EL (cell line): ENCODE measurements around the gene RHOC.

Experiments used
- DNase-seq: peaks from one replicate; pipeline ENCODE4 v3.0.0-alpha.2; 2016

Gene RHOC

GRCh38 chr1:112700290-112701226 is 6.4 kb downstream of the RHOC start:
- peak; percentile 97 for DNase-seq

- DNase-seq: no peak
Measured at GRCh38 chr1:112699425-112700144, 7.3 kb downstream of the RHOC start.

GRCh38 chr1:112698366-112699310 is 8.3 kb downstream of the RHOC start:
- no peak for DNase-seq

GRCh38 chr1:112697781-112698201 is 9.1 kb downstream of the RHOC start:
- no peak for DNase-seq

- DNase-seq: no peak
Measured at GRCh38 chr1:112696578-112697314, 10.2 kb downstream of the RHOC start.

GRCh38 chr1:112695276-112695675 is 11.7 kb downstream of the RHOC start:
- DNase-seq: no peak

- DNase-seq: no peak
Measured at GRCh38 chr1:112694363-112694929, 12.5 kb downstream of the RHOC start.

- no peak for DNase-seq
Measured at GRCh38 chr1:112693821-112694220, 13.1 kb downstream of the RHOC start.

GRCh38 chr1:112692681-112693080 is 14.2 kb downstream of the RHOC start:
- DNase-seq: no peak

GRCh38 chr1:112689842-112690237 is 17.1 kb downstream of the RHOC start:
- DNase-seq: no peak

- no peak for DNase-seq
Measured at GRCh38 chr1:112689196-112689841, 17.6 kb downstream of the RHOC start.

- DNase-seq: no peak
Measured at GRCh38 chr1:112688781-112689193, 18.1 kb downstream of the RHOC start.

- DNase-seq: no peak
Measured at GRCh38 chr1:112687785-112688496, 19.0 kb downstream of the RHOC start.

GRCh38 chr1:112687361-112687760 is 19.6 kb downstream of the RHOC start:
- DNase-seq: no peak

- no peak for DNase-seq
Measured at GRCh38 chr1:112686835-112687234, 20.1 kb downstream of the RHOC start.

- DNase-seq: no peak
Measured at GRCh38 chr1:112686417-112686816, 20.5 kb downstream of the RHOC start.

- no peak for DNase-seq
Measured at GRCh38 chr1:112685913-112686312, 21.0 kb downstream of the RHOC start.

GRCh38 chr1:112678605-112679004 is 28.3 kb downstream of the RHOC start:
- DNase-seq: no peak

- DNase-seq: no peak
Measured at GRCh38 chr1:112677501-112677900, 29.4 kb downstream of the RHOC start.

GRCh38 chr1:112676543-112676942 is 30.4 kb downstream of the RHOC start:
- DNase-seq: no peak
